Activated CD4-positive, alpha-beta T cell treated with anti-CD3 and anti-CD28 coated beads, Interleukin-2, amount 10 ng/mL, durations not matched to agents 7 days and 5 days (primary cell): ENCODE results near the gene WDR64. TPM values are rescaled to one million over a fixed set of nuclear protein-coding genes. Genes with fewer than 3 reads are reported as not detected.
"Not testable (repeated sequence)": the region's sequence is repeated elsewhere in the genome, so short reads cannot be mapped to it uniquely, and the experiment has no call there.

Source experiments
- CTCF ChIA-PET: fragments of 350-600 bp; sonication (Branson Sonifier 250); formaldehyde crosslinking; loops from one replicate; lab custom pipeline; 2021; ENCODE audit warnings: antibody characterized with exemption; lab: Charles Lee
- POLR2A ChIA-PET: fragments of 350-600 bp; sonication (Branson Sonifier 250); formaldehyde crosslinking; loops from one replicate; lab custom pipeline; 2021; ENCODE audit warnings: antibody characterized with exemption; lab: Charles Lee
- DNase-seq: peaks from one replicate; pipeline ENCODE4 v3.0.0-alpha.2; 2020
- H3K27ac Mint-ChIP-seq: one replicate; pipeline ENCODE4 v1.8.0; 2021; ENCODE audit warnings: mild to moderate bottlenecking, moderate library complexity, mixed read lengths
- H3K27me3 Mint-ChIP-seq: one replicate; pipeline ENCODE4 v1.8.0; 2021; ENCODE audit warnings: mixed read lengths
- H3K36me3 Mint-ChIP-seq: one replicate; pipeline ENCODE4 v1.8.0; 2021; ENCODE audit warnings: low read depth, mixed read lengths
- H3K4me1 Mint-ChIP-seq: one replicate; pipeline ENCODE4 v1.8.0; 2021; ENCODE audit warnings: mixed read lengths
- H3K4me3 Mint-ChIP-seq: one replicate; pipeline ENCODE4 v1.8.0; 2021; ENCODE audit warnings: mild to moderate bottlenecking, moderate library complexity, mixed read lengths
- H3K9me3 Mint-ChIP-seq: one replicate; pipeline ENCODE4 v1.8.0; 2021; ENCODE audit warnings: mixed read lengths
- total RNA-seq, 2 experiments: library from RNA; stranded (reverse); gene quantifications; one replicate each; pipeline ENCODE4 v1.2.3, GENCODE V29; 2021

Gene WDR64
- total RNA-seq, 2 experiments from 2014 or later = 0.21 to 0.22 TPM

DNA sequence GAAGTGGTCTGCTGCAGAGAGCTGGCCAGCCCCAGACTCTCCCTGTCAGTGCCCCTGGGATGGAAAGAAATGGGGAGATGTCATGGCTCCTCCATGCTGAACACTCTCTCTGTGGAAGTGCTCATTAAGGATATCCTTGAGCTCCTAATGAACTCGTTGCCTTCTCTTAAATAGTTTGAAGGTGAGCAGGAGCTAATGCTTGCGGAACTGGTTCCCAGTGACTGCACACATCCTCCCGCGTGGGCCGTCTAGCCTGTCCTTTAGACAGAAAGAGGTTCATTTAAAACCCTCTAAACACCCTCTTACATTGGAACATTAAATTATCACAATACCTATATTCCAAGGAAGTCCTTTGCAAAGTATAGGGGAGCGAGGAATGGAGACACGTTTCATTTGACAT lies 5.9 kb upstream of the WDR64 start:
- peaks cover 2% of the 10 kb centered on the region for H3K4me1 Mint-ChIP-seq
- no peak overlapping the region for H3K4me3 Mint-ChIP-seq
- peaks cover 3% of the 10 kb centered on the region for H3K27me3 Mint-ChIP-seq
- H3K36me3 Mint-ChIP-seq = peaks cover 3% of the 10 kb centered on the region
- ChIA-PET POLR2A (no interaction called here), CTCF (no interaction called here)
- DNase-seq = no peak
- peaks cover 5% of the 10 kb centered on the region for H3K9me3 Mint-ChIP-seq
- no peak overlapping the region for H3K27ac Mint-ChIP-seq

DNA sequence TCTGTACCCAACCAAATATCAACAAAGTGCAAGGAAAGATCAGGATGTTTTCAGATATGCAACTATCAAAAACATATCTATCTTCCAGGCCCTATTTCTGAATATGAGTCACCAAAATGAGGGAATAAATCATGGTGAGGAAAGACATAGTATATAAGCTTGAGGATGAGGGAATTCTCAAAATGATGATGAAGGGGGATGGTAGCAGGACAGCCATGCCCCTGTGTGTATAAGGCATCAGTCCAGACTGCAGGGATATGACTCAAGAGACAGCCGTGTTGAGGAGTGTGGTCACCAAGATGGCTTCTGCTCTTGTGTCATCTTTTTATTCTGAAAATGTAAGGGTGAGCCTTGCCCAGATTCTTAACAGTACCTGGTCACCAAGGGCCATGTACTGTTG lies 4.4 kb upstream of the WDR64 start:
- ChIA-PET CTCF (no interaction called here), POLR2A (no interaction called here)

DNA sequence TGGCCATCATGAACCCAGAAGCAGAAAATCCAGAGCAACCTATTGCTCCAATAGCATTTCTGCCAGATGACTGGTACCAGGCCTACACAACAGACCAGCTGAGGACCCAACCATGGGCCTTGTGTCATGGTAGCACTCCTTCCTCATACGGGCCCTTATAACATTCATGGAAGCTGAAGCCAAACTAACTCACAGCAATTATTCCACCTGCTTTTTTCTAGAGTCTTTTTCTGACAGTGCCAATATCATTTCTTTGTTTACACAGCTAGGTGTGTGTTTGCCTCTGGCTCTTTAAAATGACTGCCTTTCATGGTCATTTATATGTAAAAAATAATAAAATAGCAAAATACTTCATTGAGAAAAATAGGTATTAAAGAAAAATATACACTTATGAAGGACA lies 3.9 kb upstream of the WDR64 start:
- DNase-seq = no peak
- Mint-ChIP-seq H3K27ac (no peak overlapping the region), H3K4me1 (peaks cover 2% of the 10 kb centered on the region), H3K27me3 (peaks cover 3% of the 10 kb centered on the region), H3K36me3 (no peaks in the 10 kb centered on the region), H3K4me3 (no peak overlapping the region), H3K9me3 (peaks cover 1% of the 10 kb centered on the region)
- ChIA-PET POLR2A (no interaction called here), CTCF (no interaction called here)

More for the DNA sequence above, 4.4 kb upstream of the WDR64 start:
- DNase-seq = no peak
- H3K36me3 Mint-ChIP-seq = no peaks in the 10 kb centered on the region
- no peak overlapping the region for H3K27ac Mint-ChIP-seq
- H3K4me1 Mint-ChIP-seq = peaks cover 2% of the 10 kb centered on the region
- no peak overlapping the region for H3K4me3 Mint-ChIP-seq
- peaks cover 3% of the 10 kb centered on the region for H3K27me3 Mint-ChIP-seq
- H3K9me3 Mint-ChIP-seq = peaks cover 2% of the 10 kb centered on the region

DNA sequence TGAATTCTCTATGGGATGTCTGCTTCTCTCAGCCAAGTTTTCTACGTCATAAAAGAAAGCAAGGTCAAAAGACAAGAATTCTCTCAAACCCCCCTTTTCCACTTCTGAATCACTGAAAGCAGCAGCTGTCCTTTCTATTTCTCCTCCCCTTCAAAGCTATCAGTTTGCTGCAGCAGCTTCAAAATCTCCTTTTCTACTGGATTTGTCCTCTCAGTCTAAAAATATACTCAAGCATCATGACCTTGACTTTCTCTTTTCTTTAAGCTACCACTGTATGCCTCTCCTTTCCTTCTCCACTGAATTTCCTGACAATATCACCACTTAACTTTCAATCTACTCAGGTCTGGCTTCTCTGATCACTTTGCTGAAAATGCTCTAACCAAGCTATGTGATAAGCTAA lies 1.9 kb downstream of the WDR64 start:
- CTCF ChIA-PET = interaction anchor here (0.7 kb wide), 1 partner anchor 10 kb away, joined by 3 read pairs; no protein-coding TSS in a partner anchor
- POLR2A ChIA-PET = no interaction called here
- H3K9me3 Mint-ChIP-seq = peaks cover 2% of the 10 kb centered on the region
- H3K4me1 Mint-ChIP-seq = no peaks in the 10 kb centered on the region
- H3K36me3 Mint-ChIP-seq = no peaks in the 10 kb centered on the region
- no peak overlapping the region for H3K27ac Mint-ChIP-seq
- H3K4me3 Mint-ChIP-seq = no peak overlapping the region
- no peaks in the 10 kb centered on the region for H3K27me3 Mint-ChIP-seq
- no peak for DNase-seq

- ChIA-PET CTCF (no interaction called here), POLR2A (no interaction called here)
- Mint-ChIP-seq H3K4me1 (no peaks in the 10 kb centered on the region), H3K9me3 (peaks cover 2% of the 10 kb centered on the region), H3K4me3 (no peak overlapping the region), H3K27ac (no peak overlapping the region), H3K27me3 (no peaks in the 10 kb centered on the region), H3K36me3 (no peaks in the 10 kb centered on the region)
- DNase-seq = no peak
Measured at GRCh38 chr1:241654641-241655040, 2.6 kb downstream of the WDR64 start.

DNA sequence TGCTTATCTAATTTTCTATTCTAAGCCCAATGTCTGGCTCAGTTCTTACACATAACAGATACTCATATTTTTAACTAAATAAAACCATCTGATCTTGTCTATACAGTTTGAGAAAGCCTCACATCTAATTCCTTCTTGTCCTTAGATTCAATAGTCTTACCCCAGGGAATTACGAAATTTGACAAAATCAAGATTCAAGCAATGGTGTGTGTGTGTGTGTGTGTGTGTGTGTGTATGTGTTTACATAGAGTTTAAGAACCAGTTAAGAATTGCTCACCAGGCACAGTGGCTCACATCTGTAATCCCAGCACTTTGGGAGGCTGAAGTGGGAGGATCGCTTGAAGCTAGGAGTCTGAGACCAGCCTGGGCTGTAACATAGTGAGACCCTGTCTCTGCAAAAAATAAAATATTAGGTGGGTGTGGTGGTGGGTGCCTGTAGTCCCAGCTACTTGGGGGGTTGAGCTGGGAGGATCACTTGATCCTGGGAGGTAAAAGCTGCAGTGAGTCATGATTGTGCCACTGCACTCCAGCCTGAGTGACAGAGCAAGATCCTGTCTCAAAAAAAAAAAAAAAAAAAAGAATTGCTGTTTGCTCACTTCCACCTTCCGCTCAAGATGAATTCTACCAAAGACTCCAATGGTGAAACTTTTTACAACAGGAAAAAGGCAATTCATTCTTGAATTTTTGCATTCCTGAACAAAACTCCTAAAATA lies 6.2 kb downstream of the WDR64 start:
- no peak for DNase-seq
- H3K4me1 Mint-ChIP-seq = no peaks in the 10 kb centered on the region
- POLR2A ChIA-PET = no interaction called here
- H3K36me3 Mint-ChIP-seq = no peaks in the 10 kb centered on the region
- H3K27ac Mint-ChIP-seq = no peak overlapping the region
- no peaks in the 10 kb centered on the region for H3K27me3 Mint-ChIP-seq
- peaks cover 2% of the 10 kb centered on the region for H3K9me3 Mint-ChIP-seq
- CTCF ChIA-PET = interaction anchor here (1.1 to 1.5 kb wide), 2 partner anchors 15 to 19 kb away, joined by 3 to 4 read pairs; no protein-coding TSS in a partner anchor
- no peak overlapping the region for H3K4me3 Mint-ChIP-seq

DNA sequence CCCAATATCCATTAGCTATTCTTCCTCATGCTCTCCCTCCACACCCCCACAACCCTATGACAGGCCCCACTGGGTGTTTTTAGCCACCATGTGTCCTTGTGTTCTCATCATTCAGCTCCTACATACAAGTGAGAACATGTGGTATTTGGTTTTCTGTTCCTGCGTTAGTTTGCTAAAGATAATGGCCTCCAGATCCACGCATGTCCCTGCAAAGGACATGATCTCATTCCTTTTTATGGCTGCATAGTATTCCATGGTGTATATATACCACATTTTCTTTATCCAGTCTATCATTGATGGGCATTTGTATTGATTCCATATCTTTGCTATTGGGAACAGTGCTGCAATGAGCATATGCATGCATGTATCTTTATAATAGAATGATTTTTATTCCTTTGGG lies 6.9 kb downstream of the WDR64 start:
- DNase-seq, POLR2A ChIA-PET, H3K36me3 Mint-ChIP-seq, H3K4me1 Mint-ChIP-seq, H3K9me3 Mint-ChIP-seq, H3K27ac Mint-ChIP-seq, H3K4me3 Mint-ChIP-seq, H3K27me3 Mint-ChIP-seq: not testable (repeated sequence)
- CTCF ChIA-PET = interaction anchor here (1.1 kb wide), 1 partner anchor 18 kb away, joined by 3 read pairs; no protein-coding TSS in a partner anchor

DNA sequence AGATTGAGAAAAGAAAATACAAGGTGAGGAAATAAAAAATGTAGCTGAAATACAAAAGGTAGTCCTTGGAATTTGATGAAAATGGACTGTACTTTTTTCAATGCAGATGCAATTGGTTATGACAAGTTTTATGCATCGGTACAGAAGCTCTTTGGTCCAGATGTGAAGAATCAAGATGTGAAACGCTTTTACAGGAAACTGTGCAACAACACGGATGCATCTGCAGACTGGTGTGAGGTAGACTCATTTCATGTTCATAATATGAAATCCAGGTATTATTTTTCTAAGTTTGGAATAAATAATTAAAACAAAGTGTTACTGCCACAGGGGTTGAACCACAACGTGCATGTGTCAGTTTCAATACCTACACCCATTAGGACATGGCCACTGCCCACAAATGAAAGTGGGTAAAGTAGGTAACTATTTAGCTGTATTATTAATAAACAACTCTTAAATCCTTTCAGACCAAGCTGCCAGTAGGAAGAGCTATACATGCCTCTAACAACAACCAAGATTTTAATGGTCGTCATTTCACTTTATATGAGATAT lies 8.4 kb downstream of the WDR64 start:
- CTCF ChIA-PET = interaction anchor here (0.6 to 1.1 kb wide), 2 partner anchors 10 to 14 kb away, joined by 3 read pairs; no protein-coding TSS in a partner anchor
- Mint-ChIP-seq H3K4me3 (no peak overlapping the region), H3K4me1 (no peaks in the 10 kb centered on the region), H3K9me3 (peaks cover 2% of the 10 kb centered on the region), H3K36me3 (no peaks in the 10 kb centered on the region), H3K27ac (no peak overlapping the region), H3K27me3 (no peaks in the 10 kb centered on the region)
- DNase-seq = no peak
- POLR2A ChIA-PET = no interaction called here

GRCh38 chr1:241666419-241666818 lies 14.3 kb downstream of the WDR64 start:
- Mint-ChIP-seq H3K27me3 (no peaks in the 10 kb centered on the region), H3K36me3 (no peaks in the 10 kb centered on the region), H3K4me1 (peaks cover 3% of the 10 kb centered on the region), H3K27ac (no peak overlapping the region), H3K9me3 (peaks cover 3% of the 10 kb centered on the region), H3K4me3 (no peak overlapping the region)
- DNase-seq = no peak
- ChIA-PET POLR2A (no interaction called here), CTCF (no interaction called here)

DNA sequence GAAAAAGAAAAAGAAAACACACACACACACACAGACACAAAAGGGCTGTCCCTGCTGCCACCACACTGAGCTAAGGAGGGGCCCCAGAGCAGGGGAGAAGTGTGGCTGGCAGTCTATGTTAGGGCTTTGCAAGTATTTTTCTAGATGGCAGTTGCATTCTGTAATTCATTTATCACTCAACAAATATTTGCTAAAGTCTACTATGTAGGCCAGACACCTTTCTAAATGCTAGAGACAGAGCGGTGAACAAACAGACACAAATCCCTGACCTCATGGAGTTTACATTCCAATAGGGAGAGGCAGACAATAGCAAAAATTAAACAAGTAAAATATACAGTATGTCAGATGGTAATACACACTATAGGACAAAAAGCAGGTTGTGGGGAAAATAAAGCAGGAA lies 20.2 kb downstream of the WDR64 start:
- POLR2A ChIA-PET = no interaction called here
- H3K4me1 Mint-ChIP-seq = peaks cover 13% of the 10 kb centered on the region
- CTCF ChIA-PET = interaction anchor here (0.8 to 2.0 kb wide), 2 partner anchors 10 to 15 kb away, joined by 3 to 4 read pairs; no protein-coding TSS in a partner anchor
- no peak overlapping the region for H3K4me3 Mint-ChIP-seq
- H3K36me3 Mint-ChIP-seq = no peaks in the 10 kb centered on the region
- H3K27ac Mint-ChIP-seq = no peak overlapping the region
- no peak for DNase-seq
- H3K9me3 Mint-ChIP-seq = peaks cover 3% of the 10 kb centered on the region
- H3K27me3 Mint-ChIP-seq = peaks cover 2% of the 10 kb centered on the region

- Mint-ChIP-seq H3K27ac (peak overlapping the region; percentile 69), H3K4me1 (peaks cover 18% of the 10 kb centered on the region)
- CTCF ChIA-PET = interaction anchor here (0.6 kb wide), 1 partner anchor 14 kb away, joined by 3 read pairs; no protein-coding TSS in a partner anchor
Measured at GRCh38 chr1:241674805-241675384, 22.8 kb downstream of the WDR64 start.

GRCh38 chr1:241675983-241676382 lies 23.9 kb downstream of the WDR64 start:
- no peak for DNase-seq
- Mint-ChIP-seq H3K27me3 (peaks cover 2% of the 10 kb centered on the region), H3K4me1 (peaks cover 18% of the 10 kb centered on the region), H3K27ac (peak overlapping the region; percentile 50), H3K36me3 (no peaks in the 10 kb centered on the region), H3K9me3 (no peaks in the 10 kb centered on the region), H3K4me3 (no peak overlapping the region)
- CTCF ChIA-PET = interaction anchor here (0.6 to 0.9 kb wide), 2 partner anchors 65 to 93 kb away, joined by 3 read pairs; no protein-coding TSS in a partner anchor
- POLR2A ChIA-PET = no interaction called here

More at GRCh38 chr1:241674805-241675384, 22.8 kb downstream of the WDR64 start:
- DNase-seq = no peak
- no peak overlapping the region for H3K4me3 Mint-ChIP-seq
- peaks cover 2% of the 10 kb centered on the region for H3K27me3 Mint-ChIP-seq
- H3K36me3 Mint-ChIP-seq = no peaks in the 10 kb centered on the region
- POLR2A ChIA-PET = no interaction called here
- H3K9me3 Mint-ChIP-seq = no peaks in the 10 kb centered on the region

- Mint-ChIP-seq H3K36me3 (no peaks in the 10 kb centered on the region), H3K27me3 (peaks cover 2% of the 10 kb centered on the region), H3K4me3 (peak overlapping the region; percentile 46), H3K4me1 (peaks cover 18% of the 10 kb centered on the region), H3K27ac (peak overlapping the region; percentile 85), H3K9me3 (no peaks in the 10 kb centered on the region)
- CTCF ChIA-PET = interaction anchor here (1.0 kb wide), 1 partner anchor 19 kb away, joined by 3 read pairs; no protein-coding TSS in a partner anchor
- POLR2A ChIA-PET = interaction anchor here (1.1 kb wide), 1 partner anchor 37 kb away, joined by 3 read pairs; the partner anchor contains the start of genes CHML and OPN3
- peak; percentile 65 for DNase-seq
Measured at GRCh38 chr1:241677201-241677600, 25.1 kb downstream of the WDR64 start.
